ENCODE measurements around the gene CLEC19A. TPM values are rescaled to one million over a fixed set of nuclear protein-coding genes. Genes with fewer than 3 reads are reported as not detected.

Gene CLEC19A
- total RNA-seq (2022) (not detected in 2 replicates), Bru-seq, nascent RNA (not detected), BruChase-seq, experiment 1, labeled RNA remaining after a 2-hour chase (not detected), BruChase-seq, experiment 2, labeled RNA remaining after a 6-hour chase (percentile 5 among the genes with signal in this experiment)
- long read RNA-seq, result 0 reads

- H3K36me3 ChIP-seq (ENCODE audit: control insufficient read depth, insufficient read depth, low read length), result no peaks in the 10 kb centered on the region
- no peak within 1 kb of the TSS for H3K4me3 ChIP-seq (ENCODE audit: low read depth, low read length)
- no peaks in the 10 kb centered on the region for H3K36me3 Mint-ChIP-seq (ENCODE audit: insufficient read depth, unreplicated experiment)
- no peak for TF ChIP-seq CTCF (IDR thresholded peaks at IDR 0.05; ENCODE audit: insufficient read depth in 1 of 2, low read depth in 1 of 2, low read length in 1 of 2, severe bottlenecking in 1 of 2, unreplicated experiment in 1 of 2)
- POLR2A ChIA-PET, result no interaction called here
- H3K4me1 Mint-ChIP-seq (ENCODE audit: low read depth, unreplicated experiment), result no peaks in the 10 kb centered on the region
- no TSS peak for BruUV-seq (replicated peaks)
- H3K9me3 Mint-ChIP-seq (ENCODE audit: unreplicated experiment), result no peaks in the 10 kb centered on the region
- CTCF ChIA-PET, result interaction anchor here (0.6 kb wide), 1 partner anchor 293 kb away, joined by 3 read pairs; no protein-coding TSS in a partner anchor
- intact Hi-C loops (cut with micrococcal nuclease; ENCODE audit: unreplicated experiment), result no loop called here
- no peaks in the 10 kb centered on the region for H3K27me3 ChIP-seq (replicated peaks; ENCODE audit: control insufficient read depth, insufficient read depth, low read length)
- H3K4me1 ChIP-seq, result no peaks in the 10 kb centered on the region
- no peak within 1 kb of the TSS for H3K27ac Mint-ChIP-seq (ENCODE audit: unreplicated experiment)
- DNase-seq, result no peak
- no peaks in the 10 kb centered on the region for H3K9me3 ChIP-seq
- no peak within 1 kb of the TSS for H3K4me3 Mint-ChIP-seq (ENCODE audit: unreplicated experiment)
- H3K27me3 Mint-ChIP-seq (ENCODE audit: insufficient read depth, unreplicated experiment), result no peaks in the 10 kb centered on the region
Measured at GRCh38 chr16:19285431-19285830, at the start of gene CLEC19A. Gene CLEC19A, plus strand, starts transcription at chr16:19285731. Its CDS starts 121 bp downstream, at chr16:19285852.

DNA sequence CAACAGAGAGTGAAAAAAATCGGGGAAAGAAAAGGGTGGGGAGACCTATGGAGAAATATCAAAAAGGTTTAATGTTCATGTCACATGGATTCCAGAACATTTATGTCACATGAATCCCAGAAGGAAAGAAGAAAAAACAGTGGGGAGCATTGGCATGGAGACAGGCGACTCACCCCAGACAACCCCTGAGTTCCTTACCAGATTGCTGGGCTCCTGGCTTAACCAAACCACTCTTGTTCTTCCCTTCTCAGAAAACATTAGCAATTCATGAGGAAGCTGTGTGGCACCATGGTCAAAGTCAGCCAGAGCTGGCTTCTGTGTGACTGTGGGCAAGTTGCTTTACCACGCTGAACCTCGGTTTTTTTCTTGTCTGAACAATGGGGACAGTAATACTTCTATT is 49.6 kb upstream of the CLEC19A start:
- H3K9me3 ChIP-seq, result peaks cover 3% of the 10 kb centered on the region; the same call in 1 of the 2 replicates
- H3K9me3 Mint-ChIP-seq (ENCODE audit: unreplicated experiment), result peaks cover 24% of the 10 kb centered on the region
- H3K4me1 ChIP-seq, result no peaks in the 10 kb centered on the region
- H3K36me3 Mint-ChIP-seq (ENCODE audit: insufficient read depth, unreplicated experiment), result no peaks in the 10 kb centered on the region
- H3K4me3 ChIP-seq (ENCODE audit: low read depth, low read length), result no peak overlapping the region
- no peaks in the 10 kb centered on the region for H3K4me1 Mint-ChIP-seq (ENCODE audit: low read depth, unreplicated experiment)
- no peaks in the 10 kb centered on the region for H3K27me3 Mint-ChIP-seq (ENCODE audit: insufficient read depth, unreplicated experiment)
- no peaks in the 10 kb centered on the region for H3K27me3 ChIP-seq (replicated peaks; ENCODE audit: control insufficient read depth, insufficient read depth, low read length)
- DNase-seq, result no peak
- H3K36me3 ChIP-seq (ENCODE audit: control insufficient read depth, insufficient read depth, low read length), result no peaks in the 10 kb centered on the region
- TF ChIP-seq CTCF (IDR thresholded peaks at IDR 0.05; ENCODE audit: insufficient read depth in 1 of 2, low read depth in 1 of 2, low read length in 1 of 2, severe bottlenecking in 1 of 2, unreplicated experiment in 1 of 2), result no peak
- H3K27ac Mint-ChIP-seq (ENCODE audit: unreplicated experiment), result no peak overlapping the region
- no peak overlapping the region for H3K4me3 Mint-ChIP-seq (ENCODE audit: unreplicated experiment)
- intact Hi-C loops (cut with micrococcal nuclease; ENCODE audit: unreplicated experiment), result no loop called here
- BruUV-seq (replicated peaks), result no TSS peak
- CTCF ChIA-PET, result no interaction called here
- POLR2A ChIA-PET, result no interaction called here

GRCh38 chr16:19236561-19237209 is 48.8 kb upstream of the CLEC19A start:
- no peak overlapping the region for H3K4me3 Mint-ChIP-seq (ENCODE audit: unreplicated experiment)
- no peaks in the 10 kb centered on the region for H3K36me3 Mint-ChIP-seq (ENCODE audit: insufficient read depth, unreplicated experiment)
- no peaks in the 10 kb centered on the region for H3K27me3 ChIP-seq (replicated peaks; ENCODE audit: control insufficient read depth, insufficient read depth, low read length)
- no peaks in the 10 kb centered on the region for H3K36me3 ChIP-seq (ENCODE audit: control insufficient read depth, insufficient read depth, low read length)
- BruUV-seq (replicated peaks), result no TSS peak
- intact Hi-C loops (cut with micrococcal nuclease; ENCODE audit: unreplicated experiment), result no loop called here
- no peak overlapping the region for H3K4me3 ChIP-seq (ENCODE audit: low read depth, low read length)
- no peaks in the 10 kb centered on the region for H3K27me3 Mint-ChIP-seq (ENCODE audit: insufficient read depth, unreplicated experiment)
- no peak overlapping the region for H3K27ac Mint-ChIP-seq (ENCODE audit: unreplicated experiment)
- CTCF ChIA-PET, result no interaction called here
- no peak for TF ChIP-seq CTCF (IDR thresholded peaks at IDR 0.05; ENCODE audit: insufficient read depth in 1 of 2, low read depth in 1 of 2, low read length in 1 of 2, severe bottlenecking in 1 of 2, unreplicated experiment in 1 of 2)
- H3K4me1 ChIP-seq, result no peaks in the 10 kb centered on the region
- H3K9me3 Mint-ChIP-seq (ENCODE audit: unreplicated experiment), result peaks cover 24% of the 10 kb centered on the region
- DNase-seq, result peak in 1 of 2 experiments; percentile 8
- POLR2A ChIA-PET, result no interaction called here
- H3K4me1 Mint-ChIP-seq (ENCODE audit: low read depth, unreplicated experiment), result no peaks in the 10 kb centered on the region
- H3K9me3 ChIP-seq, result peaks cover 3% of the 10 kb centered on the region; the same call in 1 of the 2 replicates
